Mesendoderm (in vitro differentiated cells): Measurements from ENCODE around the gene PRKRA.

Experiments used
- DNase-seq: peaks from one replicate; pipeline ENCODE4 v3.0.0; 2013
- H2AK5ac ChIP-seq: 2 replicates; pipeline ENCODE4 v1.6.1; 2013; ENCODE audit warnings: low read length, inconsistent platforms
- H2BK120ac ChIP-seq: 2 replicates; pipeline ENCODE4 v1.6.1; 2013; ENCODE audit warnings: low read depth, mild to moderate bottlenecking, low read length, moderate library complexity, mixed read lengths
- H2BK15ac ChIP-seq: replicated peaks from 2 replicates; pipeline ENCODE4 v1.6.1; 2013; ENCODE audit warnings: low read depth, mild to moderate bottlenecking, moderate library complexity
- H2BK5ac ChIP-seq: 2 replicates; pipeline ENCODE4 v1.6.1; 2013; ENCODE audit warnings: low read length, inconsistent platforms
- H3K18ac ChIP-seq: 2 replicates; pipeline ENCODE4 v1.6.1; 2013; ENCODE audit warnings: mild to moderate bottlenecking, low read length, mixed read lengths
- H3K23ac ChIP-seq: one replicate; pipeline ENCODE4 v1.6.1; 2013; ENCODE audit warnings: low read length
- H3K27ac ChIP-seq: 2 replicates; pipeline ENCODE4 v1.5.1; 2013; ENCODE audit warnings: low read depth, mild to moderate bottlenecking, inconsistent platforms, low read length, moderate library complexity
- H3K27me3 ChIP-seq: 2 replicates; pipeline ENCODE4 v1.6.1; 2013; ENCODE audit warnings: low read length, control low read depth, mild to moderate bottlenecking, inconsistent platforms; ENCODE audit not compliant: insufficient read depth, poor library complexity
- H3K36me3 ChIP-seq: 2 replicates; pipeline ENCODE4 v1.6.1; 2013; ENCODE audit warnings: low read length, inconsistent platforms; ENCODE audit not compliant: control insufficient read depth, insufficient read depth
- H3K4ac ChIP-seq: one replicate; pipeline ENCODE4 v1.6.1; 2013; ENCODE audit warnings: low read depth, mild to moderate bottlenecking, low read length, moderate library complexity
- H3K4me1 ChIP-seq: 2 replicates; pipeline ENCODE4 v1.6.1; 2013; ENCODE audit warnings: low read depth, low read length, inconsistent platforms; ENCODE audit not compliant: control insufficient read depth
- H3K4me2 ChIP-seq: 2 replicates; pipeline ENCODE4 v1.6.1; 2013; ENCODE audit warnings: low read length
- H3K4me3 ChIP-seq: 2 replicates; pipeline ENCODE4 v1.5.1; 2013; ENCODE audit warnings: mild to moderate bottlenecking, low read length
- H3K56ac ChIP-seq: one replicate; pipeline ENCODE4 v1.6.1; 2013; ENCODE audit warnings: low read length
- H3K79me1 ChIP-seq: 2 replicates; pipeline ENCODE4 v1.6.1; 2013; ENCODE audit warnings: low read length, inconsistent platforms
- H3K79me2 ChIP-seq: 2 replicates; pipeline ENCODE4 v1.6.1; 2013; ENCODE audit warnings: mild to moderate bottlenecking, low read length; ENCODE audit not compliant: control insufficient read depth, insufficient read depth
- H3K9ac ChIP-seq: 2 replicates; pipeline ENCODE4 v1.6.1; 2013; ENCODE audit warnings: low read length, inconsistent platforms
- H4K5ac ChIP-seq: one replicate; pipeline ENCODE4 v1.6.1; 2013; ENCODE audit warnings: low read length
- H4K8ac ChIP-seq: one replicate; pipeline ENCODE4 v1.6.1; 2013; ENCODE audit warnings: low read depth, mild to moderate bottlenecking, control low read depth, low read length, moderate library complexity
- WGBS: extraction: QIAGEN DNeasy Blood & Tissue Kit; methylation state at CpG from one replicate; pipeline ENCODE4 v1.1.7; 2013; ENCODE audit warnings: low lambda C conversion rate, missing lambda C conversion rate; ENCODE audit not compliant: insufficient coverage; ENCODE audit errors: extremely low coverage; 5-methylcytosine and 5-hydroxymethylcytosine counted together

Gene PRKRA

DNA sequence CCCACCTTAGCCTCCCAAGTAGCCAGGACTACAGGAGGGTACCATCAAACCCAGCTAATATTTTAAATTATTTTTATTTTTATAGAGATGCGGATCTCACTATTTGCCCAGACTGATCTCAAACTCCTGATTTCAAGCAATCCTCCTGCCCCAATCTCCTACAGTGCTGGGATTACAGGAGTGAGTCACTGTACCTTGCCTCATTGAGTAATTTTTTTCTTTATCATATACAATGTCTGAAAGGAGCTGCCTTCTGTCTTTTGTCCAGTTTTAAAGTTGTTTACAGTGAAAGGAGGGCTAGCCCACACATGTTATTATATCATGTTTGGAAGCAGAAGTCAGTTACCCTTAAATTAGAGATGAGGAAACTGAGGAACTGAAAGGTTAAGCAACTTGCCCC is 32.5 kb downstream of the PRKRA start:
- no peak overlapping the region for H2BK120ac ChIP-seq
- no peaks in the 10 kb centered on the region for H3K36me3 ChIP-seq
- H3K23ac ChIP-seq, result no peak overlapping the region
- no peak overlapping the region for H2AK5ac ChIP-seq
- H3K4me3 ChIP-seq, result no peak overlapping the region
- H4K8ac ChIP-seq, result no peak overlapping the region
- H3K9ac ChIP-seq, result no peak overlapping the region
- H3K27ac ChIP-seq, result no peak overlapping the region
- no CpG with 5 or more reads among the region's 1 CpG for WGBS
- no peaks in the 10 kb centered on the region for H3K4me1 ChIP-seq
- H3K4me2 ChIP-seq, result no peak overlapping the region
- no peak overlapping the region for H3K18ac ChIP-seq
- H2BK5ac ChIP-seq, result no peak overlapping the region
- H3K79me1 ChIP-seq, result peaks cover 2% of the 10 kb centered on the region
- no peak for DNase-seq
- H2BK15ac ChIP-seq, result no peak overlapping the region
- no peaks in the 10 kb centered on the region for H3K79me2 ChIP-seq
- H4K5ac ChIP-seq, result no peak overlapping the region
- H3K56ac ChIP-seq, result no peak overlapping the region
- no peak overlapping the region for H3K4ac ChIP-seq
- no peaks in the 10 kb centered on the region for H3K27me3 ChIP-seq

DNA sequence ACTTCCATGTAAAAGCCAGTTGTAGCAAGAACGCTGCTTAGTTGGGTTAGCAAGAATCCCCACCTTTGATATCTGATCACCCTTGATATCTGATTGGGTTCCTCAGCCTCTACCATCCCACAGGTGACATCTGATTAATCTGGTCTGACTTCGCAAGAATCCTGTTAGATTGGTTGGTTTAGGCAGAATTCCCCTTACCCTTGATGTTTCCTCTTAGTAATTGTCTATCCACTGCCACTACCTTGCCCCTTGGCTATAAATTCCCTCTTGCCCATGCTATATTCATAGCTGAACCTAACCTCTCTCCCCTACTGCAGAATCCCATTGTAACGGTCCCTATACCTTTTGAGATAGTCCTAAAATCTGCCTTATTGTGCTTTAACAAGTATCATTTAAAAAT is 33.1 kb downstream of the PRKRA start:
- WGBS, result no CpG with 5 or more reads among the region's 3 CpGs
- no peak overlapping the region for H3K4ac ChIP-seq
- no peak overlapping the region for H3K27ac ChIP-seq
- no peak overlapping the region for H2BK5ac ChIP-seq
- H3K79me1 ChIP-seq, result peaks cover 2% of the 10 kb centered on the region
- no peak overlapping the region for H2BK15ac ChIP-seq
- peak overlapping the region; percentile 73 for H3K23ac ChIP-seq
- H3K56ac ChIP-seq, result no peak overlapping the region
- H3K9ac ChIP-seq, result no peak overlapping the region
- no peak overlapping the region for H4K8ac ChIP-seq
- no peaks in the 10 kb centered on the region for H3K4me1 ChIP-seq
- DNase-seq, result no peak
- H2AK5ac ChIP-seq, result no peak overlapping the region
- H3K4me3 ChIP-seq, result no peak overlapping the region
- H4K5ac ChIP-seq, result no peak overlapping the region
- H3K27me3 ChIP-seq, result no peaks in the 10 kb centered on the region
- H3K4me2 ChIP-seq, result no peak overlapping the region
- H3K79me2 ChIP-seq, result no peaks in the 10 kb centered on the region
- no peak overlapping the region for H3K18ac ChIP-seq
- H2BK120ac ChIP-seq, result no peak overlapping the region
- H3K36me3 ChIP-seq, result no peaks in the 10 kb centered on the region

DNA sequence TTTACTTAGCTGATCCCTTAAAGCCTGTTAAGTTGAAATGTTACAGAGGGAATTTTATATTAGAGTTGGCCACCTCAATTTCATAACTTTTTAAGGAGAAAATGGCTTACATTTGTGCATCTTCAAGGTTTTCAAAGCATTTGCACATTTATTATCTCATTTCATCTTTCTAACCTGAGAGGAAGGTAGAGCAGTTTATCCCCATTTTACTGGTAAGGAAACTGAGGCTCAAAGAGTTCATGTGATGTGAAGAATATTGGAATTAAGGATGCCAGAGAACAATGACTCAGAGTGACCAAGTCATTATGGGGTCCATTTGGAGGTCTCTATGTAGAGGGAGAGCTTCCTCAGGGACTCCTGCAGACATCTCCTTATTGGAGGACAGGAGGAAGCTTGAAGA is 35.0 kb downstream of the PRKRA start:
- Histone ChIP-seq H4K5ac (no peak overlapping the region), H4K8ac (no peak overlapping the region), H3K9ac (no peak overlapping the region), H2BK5ac (no peak overlapping the region), H3K56ac (no peak overlapping the region), H3K36me3 (no peaks in the 10 kb centered on the region), H3K79me1 (peaks cover 2% of the 10 kb centered on the region), H3K23ac (no peak overlapping the region), H3K79me2 (no peaks in the 10 kb centered on the region), H3K27me3 (no peaks in the 10 kb centered on the region), H3K4me3 (no peak overlapping the region), H3K27ac (no peak overlapping the region), H3K4ac (no peak overlapping the region), H2AK5ac (no peak overlapping the region), H3K18ac (no peak overlapping the region), H2BK120ac (no peak overlapping the region), H3K4me2 (no peak overlapping the region), H3K4me1 (peaks cover 1% of the 10 kb centered on the region), H2BK15ac (no peak overlapping the region)
- no peak for DNase-seq

DNA sequence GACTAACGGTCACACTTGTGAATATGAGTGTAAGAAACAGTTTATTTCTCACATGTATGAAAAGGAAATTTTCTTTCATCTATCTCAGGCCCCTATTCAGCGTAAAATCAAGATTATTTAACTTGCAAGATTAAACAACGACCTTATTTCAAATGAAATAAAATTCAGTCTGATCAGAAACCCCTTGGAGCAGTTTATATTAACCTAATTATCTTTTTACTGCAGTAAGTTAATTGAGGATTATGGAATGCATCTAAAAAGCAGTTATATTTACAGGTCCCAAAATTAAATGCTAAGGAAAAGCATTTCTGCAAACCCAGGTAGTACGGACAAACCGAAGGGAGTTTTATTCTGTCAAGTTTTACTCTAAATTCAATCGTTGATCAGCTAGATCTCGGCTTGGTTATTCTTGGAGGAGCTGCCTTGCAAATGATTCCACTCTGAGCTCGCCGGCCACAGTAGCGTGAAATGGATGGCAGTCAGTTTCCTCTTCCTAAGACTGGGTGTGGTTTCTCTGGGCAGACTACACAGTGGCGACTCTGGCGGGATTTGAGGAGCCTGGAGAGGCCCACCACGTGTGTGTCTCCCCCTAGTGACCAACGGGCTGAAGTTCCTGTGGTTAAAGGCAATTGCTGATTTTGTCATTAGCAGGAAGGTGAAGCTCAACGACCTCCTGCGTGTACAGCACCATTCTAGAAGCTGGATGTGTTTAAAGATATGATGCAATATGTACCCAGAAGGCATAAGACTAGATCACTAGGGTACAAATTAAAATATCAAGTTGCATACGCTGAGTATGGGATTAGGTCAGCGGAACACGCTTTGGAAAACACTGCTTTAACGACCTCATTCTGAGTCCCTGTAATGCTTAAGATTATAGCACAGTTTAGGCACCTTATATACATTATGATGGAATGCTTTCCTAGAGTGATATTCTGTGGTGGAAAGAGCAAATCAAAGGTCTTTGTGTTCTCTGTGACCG is 36.4 kb downstream of the PRKRA start:
- no CpG with 5 or more reads among the region's 21 CpGs for WGBS
- no peaks in the 10 kb centered on the region for H3K27me3 ChIP-seq
- no peak overlapping the region for H3K27ac ChIP-seq
- no peak overlapping the region for H3K18ac ChIP-seq
- H3K56ac ChIP-seq, result peak overlapping the region; percentile 83
- no peak overlapping the region for H4K8ac ChIP-seq
- H3K4me1 ChIP-seq, result peaks cover 1% of the 10 kb centered on the region
- H3K9ac ChIP-seq, result peak overlapping the region; percentile 82
- peak overlapping the region; percentile 82 for H3K4me2 ChIP-seq
- H3K4ac ChIP-seq, result no peak overlapping the region
- H3K79me1 ChIP-seq, result peaks cover 2% of the 10 kb centered on the region
- no peak overlapping the region for H2AK5ac ChIP-seq
- H2BK15ac ChIP-seq, result no peak overlapping the region
- no peak overlapping the region for H2BK120ac ChIP-seq
- DNase-seq, result peak; percentile 96
- peak overlapping the region; percentile 44 for H3K4me3 ChIP-seq
- no peak overlapping the region for H2BK5ac ChIP-seq
- no peak overlapping the region for H4K5ac ChIP-seq
- no peaks in the 10 kb centered on the region for H3K79me2 ChIP-seq
- no peaks in the 10 kb centered on the region for H3K36me3 ChIP-seq
- H3K23ac ChIP-seq, result no peak overlapping the region

DNA sequence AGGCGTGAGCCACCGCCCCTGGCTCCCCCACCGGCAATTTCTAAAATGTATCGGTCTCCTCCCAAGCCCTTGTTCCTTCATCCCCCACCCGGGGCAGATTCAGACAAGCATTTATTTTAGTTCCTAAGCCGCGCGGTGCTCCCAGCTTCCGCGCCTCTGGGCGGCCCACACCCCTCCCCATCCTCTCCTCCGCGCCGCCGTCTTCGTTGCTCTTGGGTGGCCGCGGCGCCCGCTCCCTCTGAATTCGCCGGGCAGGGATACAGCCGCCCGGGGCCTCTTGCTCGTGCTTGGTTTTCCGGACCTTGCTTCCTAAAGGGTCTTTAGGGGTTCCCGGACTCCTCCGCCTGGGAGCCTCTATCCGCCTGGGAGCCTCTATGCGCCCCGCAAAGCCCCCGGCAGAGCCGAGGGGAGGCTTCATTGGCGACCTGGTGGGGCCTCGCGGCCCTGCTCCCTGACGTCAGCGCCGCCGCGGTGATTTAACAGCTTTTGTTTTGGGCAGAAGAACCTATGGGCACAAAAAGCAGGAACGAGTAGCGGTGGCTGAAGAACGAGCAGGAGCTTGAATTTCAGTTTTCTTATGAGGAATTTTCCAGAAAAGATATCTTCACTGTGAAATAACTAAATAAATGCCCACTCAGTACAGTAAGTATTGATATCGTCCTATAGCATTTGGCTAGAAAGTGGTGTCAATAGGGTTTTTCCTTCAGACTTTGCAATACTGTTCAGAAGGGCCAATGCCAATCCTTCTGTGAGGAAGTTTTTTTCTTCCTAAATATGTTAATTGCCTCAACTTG is 37.3 kb downstream of the PRKRA start:
- H3K18ac ChIP-seq, result peak overlapping the region; percentile 24
- no peak overlapping the region for H2BK15ac ChIP-seq
- peak overlapping the region; percentile 87 for H4K8ac ChIP-seq
- H3K4me3 ChIP-seq, result peak overlapping the region; percentile 35
- H3K4me2 ChIP-seq, result peak overlapping the region; percentile 35
- H4K5ac ChIP-seq, result no peak overlapping the region
- no CpG with 5 or more reads among the region's 45 CpGs for WGBS
- peaks cover 2% of the 10 kb centered on the region for H3K79me1 ChIP-seq
- peak overlapping the region; percentile 81 for H3K56ac ChIP-seq
- DNase-seq, result peak; percentile 92
- H3K4ac ChIP-seq, result peak overlapping the region; percentile 46
- H3K23ac ChIP-seq, result no peak overlapping the region
- H2AK5ac ChIP-seq, result no peak overlapping the region
- peak overlapping the region; percentile 66 for H3K9ac ChIP-seq
- H3K36me3 ChIP-seq, result no peaks in the 10 kb centered on the region
- H3K4me1 ChIP-seq, result peaks cover 1% of the 10 kb centered on the region
- peak overlapping the region; percentile 30 for H2BK120ac ChIP-seq
- peak overlapping the region; percentile 71 for H3K27ac ChIP-seq
- no peaks in the 10 kb centered on the region for H3K27me3 ChIP-seq
- H2BK5ac ChIP-seq, result no peak overlapping the region
- H3K79me2 ChIP-seq, result no peaks in the 10 kb centered on the region
